Neutrophil (primary cell): ENCODE measurements around the gene OR2T29.
"Not testable (repeated sequence)": the region's sequence is repeated elsewhere in the genome, so short reads cannot be mapped to it uniquely, and the experiment has no call there.

ENCODE experiments used
- H3K27ac ChIP-seq: fragments of 200-600 bp; sonication (generic); 2 replicates; pipeline ENCODE4 v1.5.1; 2016; ENCODE audit warnings: mild to moderate bottlenecking, moderate library complexity
- H3K27me3 ChIP-seq: fragments of 200-600 bp; sonication (generic); 2 replicates; pipeline ENCODE4 v1.6.0; 2016; ENCODE audit warnings: mild to moderate bottlenecking
- H3K36me3 ChIP-seq: fragments of 200-600 bp; sonication (generic); 2 replicates; pipeline ENCODE4 v1.5.1; 2017
- H3K4me1 ChIP-seq, 2 experiments: fragments of 200-600 bp in 1 of 2; sonication (generic) in 1 of 2; 1 replicate in 1 of 2; 2 replicates in 1 of 2; pipeline versions ENCODE4 v1.5.1 to v1.6.1; 2013 to 2016; ENCODE audit warnings: low read depth in 1 of 2, low read length in 1 of 2, mild to moderate bottlenecking in 1 of 2, moderate library complexity in 1 of 2; ENCODE audit not compliant: control insufficient read depth in 1 of 2, insufficient read depth in 1 of 2
- H3K4me3 ChIP-seq, 2 experiments: fragments of 200-600 bp in 1 of 2; sonication (generic) in 1 of 2; 1 replicate in 1 of 2; 2 replicates in 1 of 2; pipeline ENCODE4 v1.5.1; 2013 to 2016; ENCODE audit warnings: low read depth in 1 of 2, low read length in 1 of 2, mild to moderate bottlenecking in 1 of 2, moderate library complexity in 1 of 2
- H3K9me3 ChIP-seq: fragments of 200-600 bp; sonication (generic); 2 replicates; pipeline ENCODE4 v1.5.1; 2016
- CTCF ChIP-seq: fragments of 200-600 bp; sonication (generic); IDR thresholded peaks from 2 replicates; pipeline ENCODE4 v1.5.1; 2016; ENCODE audit warnings: antibody characterized with exemption

Gene OR2T29

DNA sequence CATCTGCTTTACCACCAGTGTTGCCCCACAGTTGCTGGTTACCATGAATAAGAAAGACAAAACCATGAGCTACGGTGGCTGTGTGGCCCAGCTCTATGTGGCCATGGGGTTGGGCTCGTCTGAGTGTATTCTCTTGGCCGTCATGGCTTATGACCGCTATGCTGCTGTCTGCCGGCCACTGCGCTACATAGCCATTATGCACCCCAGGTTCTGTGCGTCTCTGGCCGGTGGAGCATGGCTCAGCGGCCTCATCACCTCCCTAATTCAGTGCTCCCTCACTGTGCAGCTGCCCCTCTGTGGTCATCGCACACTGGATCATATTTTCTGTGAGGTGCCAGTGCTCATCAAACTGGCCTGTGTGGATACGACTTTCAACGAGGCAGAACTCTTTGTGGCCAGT, 40.7 kb downstream of the OR2T29 start:
- no peak for TF ChIP-seq CTCF
- Histone ChIP-seq H3K9me3 (no peaks in the 10 kb centered on the region), H3K36me3 (no peaks in the 10 kb centered on the region), H3K4me1 (no peaks in the 10 kb centered on the region), H3K4me3 (no peak overlapping the region), H3K27me3 (no peaks in the 10 kb centered on the region), H3K27ac (no peak overlapping the region)

DNA sequence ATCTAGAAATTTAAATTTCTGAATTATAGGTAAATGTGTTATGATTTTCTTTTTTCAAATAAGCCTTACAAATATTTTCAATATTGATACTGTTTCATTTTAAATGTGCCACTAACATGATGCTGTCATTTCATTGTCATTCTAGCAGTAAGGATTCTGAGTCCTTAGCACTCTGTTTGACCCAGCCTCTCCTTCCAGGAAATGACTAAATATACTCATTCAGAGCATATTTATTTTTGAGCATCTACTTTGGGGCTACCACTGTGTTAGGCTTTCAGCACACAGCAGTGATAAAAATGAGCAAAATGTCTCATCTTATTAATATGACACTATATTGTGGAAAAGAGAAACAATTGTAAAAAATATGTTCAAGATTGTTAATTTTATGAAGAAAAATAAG, 52.4 kb downstream of the OR2T29 start:
- not testable (repeated sequence) for H3K27me3 ChIP-seq, H3K4me3 ChIP-seq

GRCh38 chr1:248507773-248508172, 54.8 kb downstream of the OR2T29 start, which contains the start of gene OR2G6:
Gene OR2G6, plus strand, starts transcription at chr1:248508073. Its CDS starts 13,574 bp downstream, at chr1:248521647.
- not testable (repeated sequence) for H3K4me1 ChIP-seq, H3K9me3 ChIP-seq, H3K27ac ChIP-seq, H3K4me3 ChIP-seq, H3K27me3 ChIP-seq, H3K36me3 ChIP-seq

More for the DNA sequence above, 52.4 kb downstream of the OR2T29 start:
- not testable (repeated sequence) for H3K9me3 ChIP-seq, H3K4me1 ChIP-seq, H3K27ac ChIP-seq, H3K36me3 ChIP-seq
